Measurements from ENCODE around the gene PIEZO1. TPM values are rescaled to one million over a fixed set of nuclear protein-coding genes. Genes with fewer than 3 reads are reported as not detected.

The PIEZO1 gene
- total RNA-seq, 1 donor from 2014 or later = 45.9 TPM

DNA sequence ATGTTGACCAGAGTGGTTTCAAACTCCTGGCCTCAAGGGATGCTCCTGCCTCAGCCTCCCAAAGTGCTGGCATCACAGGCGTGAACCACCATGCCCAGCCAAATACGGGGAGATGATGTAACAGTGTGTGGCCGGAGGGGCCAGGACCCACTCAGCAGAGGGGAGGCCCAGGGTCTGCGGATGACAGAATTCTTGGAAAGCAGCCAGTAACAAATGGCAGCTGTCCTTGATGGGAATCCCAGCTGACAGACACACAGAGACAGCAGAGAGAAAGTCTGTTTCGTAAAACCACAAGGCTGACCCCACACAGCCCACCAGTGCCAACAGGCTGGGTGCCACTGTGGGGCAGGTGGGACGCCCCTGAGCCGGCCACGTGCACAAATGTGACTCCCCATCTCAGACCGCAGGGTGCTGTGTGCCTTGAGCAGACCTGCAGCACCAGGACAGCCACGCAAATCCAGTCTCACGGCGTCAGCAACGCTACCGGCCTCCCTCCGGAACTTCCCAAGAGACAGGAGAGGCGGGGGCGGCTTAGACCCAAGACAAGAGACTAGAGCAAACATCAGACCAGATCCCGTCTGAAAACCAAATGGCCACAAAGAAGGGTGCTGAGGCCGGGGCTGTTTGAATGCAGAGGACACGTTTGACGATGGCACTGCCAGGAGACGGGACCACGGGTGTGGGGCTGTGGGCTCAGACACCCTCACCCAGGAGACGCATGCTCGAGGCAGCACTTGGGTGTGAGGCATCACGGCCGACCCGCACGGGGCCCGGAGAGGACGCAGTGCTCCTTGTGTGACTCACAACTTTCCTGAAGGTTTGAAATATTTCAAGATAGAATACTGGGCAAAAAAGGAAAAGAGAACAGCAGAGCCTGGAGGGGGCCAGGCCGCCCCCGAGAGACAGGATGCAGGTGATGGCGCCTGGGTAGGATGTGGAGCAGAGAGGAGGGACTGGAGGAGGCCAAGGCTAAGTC is 54.1 kb downstream of the PIEZO1 start:
- Histone ChIP-seq H3K27me3 (ENCODE audit: control insufficient read depth in 3 of 3, insufficient read depth in 3 of 3, low read length in 3 of 3) (peaks cover 0 to 3% (median 0%) of the 10 kb centered on the region in 3 donors), H3K27ac (ENCODE audit: low read depth, low read length) (no peak overlapping the region), H3K4me3 (ENCODE audit: low read length in 3 of 3) (no peak overlapping the region), H3K9me3 (ENCODE audit: control insufficient read depth in 3 of 3, low read length in 3 of 3) (no peaks in the 10 kb centered on the region), H3K4me1 (ENCODE audit: control insufficient read depth in 3 of 3, insufficient read depth in 3 of 3, low read length in 3 of 3) (no peaks in the 10 kb centered on the region), H3K9ac (ENCODE audit: low read depth in 1 of 3, low read length in 3 of 3) (no peak overlapping the region), H3K36me3 (ENCODE audit: control insufficient read depth in 3 of 3, insufficient read depth in 3 of 3, low read length in 3 of 3) (peaks cover 6 to 11% (median 7%) of the 10 kb centered on the region in 3 donors)

- Histone ChIP-seq H3K4me3 (ENCODE audit: low read length in 3 of 3) (no peak overlapping the region), H3K9ac (ENCODE audit: low read depth in 1 of 3, low read length in 3 of 3) (no peak overlapping the region), H3K27ac (ENCODE audit: low read depth, low read length) (no peak overlapping the region), H3K36me3 (ENCODE audit: control insufficient read depth in 3 of 3, insufficient read depth in 3 of 3, low read length in 3 of 3) (peaks cover 7 to 12% (median 9%) of the 10 kb centered on the region in 3 donors), H3K27me3 (ENCODE audit: control insufficient read depth in 3 of 3, insufficient read depth in 3 of 3, low read length in 3 of 3) (peaks cover 0 to 3% (median 0%) of the 10 kb centered on the region in 3 donors), H3K4me1 (ENCODE audit: control insufficient read depth in 3 of 3, insufficient read depth in 3 of 3, low read length in 3 of 3) (no peaks in the 10 kb centered on the region), H3K9me3 (ENCODE audit: control insufficient read depth in 3 of 3, low read length in 3 of 3) (no peaks in the 10 kb centered on the region)
Measured at GRCh38 chr16:88727871-88728270, 57.1 kb downstream of the PIEZO1 start.

DNA sequence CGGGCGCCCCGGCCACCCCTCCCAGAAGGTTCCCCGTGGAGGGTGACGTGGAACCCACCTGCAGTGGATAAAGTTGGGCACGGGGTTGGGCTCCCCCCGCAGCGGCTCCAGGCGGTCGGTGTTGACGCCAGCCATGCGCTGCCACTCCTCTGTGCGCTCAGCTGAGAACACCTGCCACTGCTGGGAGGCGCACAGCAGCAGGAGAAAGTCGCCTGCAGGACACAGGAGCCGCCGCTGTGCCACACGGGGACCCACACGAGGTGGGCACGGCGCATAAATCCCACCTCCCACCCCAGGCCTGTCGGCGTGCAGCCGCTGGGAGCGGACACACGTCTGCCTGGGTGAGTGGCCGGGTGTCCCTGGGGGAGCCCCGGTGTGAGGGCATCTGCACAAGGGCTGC is 58.0 kb downstream of the PIEZO1 start:
- Histone ChIP-seq H3K9me3 (ENCODE audit: control insufficient read depth in 3 of 3, low read length in 3 of 3) (no peaks in the 10 kb centered on the region), H3K27me3 (ENCODE audit: control insufficient read depth in 3 of 3, insufficient read depth in 3 of 3, low read length in 3 of 3) (peaks cover 0 to 3% (median 0%) of the 10 kb centered on the region in 3 donors), H3K4me1 (ENCODE audit: control insufficient read depth in 3 of 3, insufficient read depth in 3 of 3, low read length in 3 of 3) (no peaks in the 10 kb centered on the region), H3K36me3 (ENCODE audit: control insufficient read depth in 3 of 3, insufficient read depth in 3 of 3, low read length in 3 of 3) (peaks cover 10 to 13% (median 11%) of the 10 kb centered on the region in 3 donors), H3K4me3 (ENCODE audit: low read length in 3 of 3) (no peak overlapping the region), H3K27ac (ENCODE audit: low read depth, low read length) (no peak overlapping the region), H3K9ac (ENCODE audit: low read depth in 1 of 3, low read length in 3 of 3) (no peak overlapping the region)

DNA sequence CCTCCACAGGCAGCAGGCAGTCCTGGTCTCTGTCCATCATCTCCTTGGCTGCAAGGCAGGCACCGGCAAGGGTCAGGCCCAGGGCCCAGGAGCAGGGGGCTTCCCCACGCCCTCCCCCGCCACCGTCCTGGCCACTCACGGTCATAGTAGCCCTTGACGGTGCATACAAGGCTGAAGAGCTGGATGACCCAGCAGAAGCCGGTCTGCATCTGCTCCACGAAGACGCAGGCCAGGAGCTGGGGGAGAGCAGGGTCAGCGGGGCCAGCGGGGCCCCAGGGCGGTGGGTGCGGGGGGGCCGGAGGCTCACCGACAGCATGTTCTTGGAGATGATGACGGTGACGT is 58.6 kb downstream of the PIEZO1 start:
- peaks cover 0 to 3% (median 0%) of the 10 kb centered on the region in 3 donors for H3K27me3 ChIP-seq (ENCODE audit: control insufficient read depth in 3 of 3, insufficient read depth in 3 of 3, low read length in 3 of 3)
- no peaks in the 10 kb centered on the region for H3K9me3 ChIP-seq (ENCODE audit: control insufficient read depth in 3 of 3, low read length in 3 of 3)
- H3K4me1 ChIP-seq (ENCODE audit: control insufficient read depth in 3 of 3, insufficient read depth in 3 of 3, low read length in 3 of 3) = no peaks in the 10 kb centered on the region
- H3K36me3 ChIP-seq (ENCODE audit: control insufficient read depth in 3 of 3, insufficient read depth in 3 of 3, low read length in 3 of 3) = peaks cover 10 to 14% (median 11%) of the 10 kb centered on the region in 3 donors
- H3K27ac ChIP-seq (ENCODE audit: low read depth, low read length) = no peak overlapping the region
- no peak overlapping the region for H3K9ac ChIP-seq (ENCODE audit: low read depth in 1 of 3, low read length in 3 of 3)
- no peak overlapping the region for H3K4me3 ChIP-seq (ENCODE audit: low read length in 3 of 3)

DNA sequence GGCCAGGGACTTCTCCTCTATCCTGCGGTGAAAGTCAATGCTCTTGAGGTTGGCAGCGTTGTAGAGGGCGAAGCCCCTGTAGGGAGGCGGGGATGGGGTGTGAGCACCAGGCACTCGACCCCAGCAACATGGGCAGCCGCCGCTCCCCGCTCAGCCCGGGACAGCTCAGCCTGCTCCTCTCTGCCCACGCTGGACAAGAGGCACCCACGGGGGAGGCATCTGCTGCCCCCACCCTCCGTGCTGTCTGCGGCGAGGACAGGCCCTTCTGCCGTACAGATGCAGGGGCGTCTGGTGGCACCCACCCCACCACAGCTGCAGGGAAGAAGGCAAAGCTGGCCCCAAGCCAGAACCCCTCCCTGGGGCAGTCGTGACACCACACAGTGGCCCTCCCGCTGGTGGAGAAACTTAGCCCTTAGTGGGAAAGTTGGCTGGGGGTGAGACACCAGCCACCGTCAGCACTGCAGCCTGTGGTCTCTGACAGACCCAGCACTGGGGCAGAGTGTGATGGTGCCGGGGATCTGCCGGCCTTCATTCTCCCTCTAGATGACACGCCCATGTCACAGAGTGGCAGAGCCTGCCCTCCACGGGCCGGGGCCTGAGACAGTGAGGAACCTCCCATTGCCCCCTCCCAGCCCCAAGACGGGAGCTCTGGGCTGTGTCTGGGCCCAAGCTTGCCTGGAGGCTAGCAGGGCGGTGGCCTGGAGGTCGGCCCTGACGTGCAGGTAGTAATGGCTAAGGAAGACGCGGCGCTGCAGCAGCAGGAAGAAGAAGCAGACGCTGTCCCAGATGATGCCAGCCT is 59.2 kb downstream of the PIEZO1 start:
- no peaks in the 10 kb centered on the region for H3K9me3 ChIP-seq (ENCODE audit: control insufficient read depth in 3 of 3, low read length in 3 of 3)
- no peak overlapping the region for H3K4me3 ChIP-seq (ENCODE audit: low read length in 3 of 3)
- H3K9ac ChIP-seq (ENCODE audit: low read depth in 1 of 3, low read length in 3 of 3) = no peak overlapping the region
- H3K27ac ChIP-seq (ENCODE audit: low read depth, low read length) = no peak overlapping the region
- peaks cover 0 to 3% (median 0%) of the 10 kb centered on the region in 3 donors for H3K27me3 ChIP-seq (ENCODE audit: control insufficient read depth in 3 of 3, insufficient read depth in 3 of 3, low read length in 3 of 3)
- no peaks in the 10 kb centered on the region for H3K4me1 ChIP-seq (ENCODE audit: control insufficient read depth in 3 of 3, insufficient read depth in 3 of 3, low read length in 3 of 3)
- peaks cover 10 to 14% (median 11%) of the 10 kb centered on the region in 3 donors for H3K36me3 ChIP-seq (ENCODE audit: control insufficient read depth in 3 of 3, insufficient read depth in 3 of 3, low read length in 3 of 3)

DNA sequence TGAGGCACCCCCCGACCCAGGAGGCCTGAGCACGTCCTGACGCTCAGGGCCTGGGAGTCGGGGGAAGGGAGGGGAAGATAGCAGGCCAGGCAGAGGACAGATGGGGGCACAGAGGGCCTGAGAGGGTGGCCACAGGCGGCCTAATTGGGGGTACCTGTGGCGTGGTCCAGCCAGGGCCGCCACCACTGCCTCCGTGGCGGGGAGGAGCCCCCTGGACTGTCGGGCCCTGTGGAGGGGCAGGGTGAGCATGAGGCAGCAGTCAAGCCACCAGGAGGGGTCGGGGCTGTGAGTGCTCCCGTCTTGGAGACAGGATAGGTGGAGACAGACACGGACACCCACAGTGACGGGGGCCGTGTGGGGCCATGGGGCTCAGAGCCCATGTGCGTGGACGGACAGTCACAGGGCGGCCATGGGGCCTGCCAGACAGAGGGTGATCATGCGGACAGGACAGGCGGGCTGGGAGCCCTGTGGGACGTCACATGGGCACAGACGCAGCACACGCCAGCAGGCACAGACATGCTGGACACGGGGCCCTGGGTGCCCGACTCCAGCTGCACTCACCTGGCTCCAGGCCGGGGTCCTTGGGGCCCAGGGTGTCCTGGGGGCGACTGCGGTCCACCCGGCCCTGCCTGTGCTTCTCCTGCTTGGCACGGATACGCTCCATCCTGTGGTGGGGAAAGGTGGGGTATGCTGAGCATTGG is 60.0 kb downstream of the PIEZO1 start:
- Histone ChIP-seq H3K9ac (ENCODE audit: low read depth in 1 of 3, low read length in 3 of 3) (no peak overlapping the region), H3K27me3 (ENCODE audit: control insufficient read depth in 3 of 3, insufficient read depth in 3 of 3, low read length in 3 of 3) (peaks cover 0 to 3% (median 0%) of the 10 kb centered on the region in 3 donors), H3K36me3 (ENCODE audit: control insufficient read depth in 3 of 3, insufficient read depth in 3 of 3, low read length in 3 of 3) (peaks cover 10 to 14% (median 11%) of the 10 kb centered on the region in 3 donors), H3K4me3 (ENCODE audit: low read length in 3 of 3) (no peak overlapping the region), H3K9me3 (ENCODE audit: control insufficient read depth in 3 of 3, low read length in 3 of 3) (no peaks in the 10 kb centered on the region), H3K27ac (ENCODE audit: low read depth, low read length) (no peak overlapping the region), H3K4me1 (ENCODE audit: control insufficient read depth in 3 of 3, insufficient read depth in 3 of 3, low read length in 3 of 3) (no peaks in the 10 kb centered on the region)

GRCh38 chr16:88723911-88724310 is 61.1 kb downstream of the PIEZO1 start:
- peaks cover 10 to 14% (median 11%) of the 10 kb centered on the region in 3 donors for H3K36me3 ChIP-seq (ENCODE audit: control insufficient read depth in 3 of 3, insufficient read depth in 3 of 3, low read length in 3 of 3)
- no peak overlapping the region for H3K27ac ChIP-seq (ENCODE audit: low read depth, low read length)

GRCh38 chr16:88723507-88723887 is 61.5 kb downstream of the PIEZO1 start:
- Histone ChIP-seq H3K4me3 (ENCODE audit: low read length in 3 of 3) (no peak overlapping the region), H3K27ac (ENCODE audit: low read depth, low read length) (no peak overlapping the region), H3K9ac (ENCODE audit: low read depth in 1 of 3, low read length in 3 of 3) (no peak overlapping the region), H3K36me3 (ENCODE audit: control insufficient read depth in 3 of 3, insufficient read depth in 3 of 3, low read length in 3 of 3) (peaks cover 10 to 14% (median 11%) of the 10 kb centered on the region in 3 donors), H3K9me3 (ENCODE audit: control insufficient read depth in 3 of 3, low read length in 3 of 3) (no peaks in the 10 kb centered on the region), H3K27me3 (ENCODE audit: control insufficient read depth in 3 of 3, insufficient read depth in 3 of 3, low read length in 3 of 3) (peaks cover 0 to 3% (median 0%) of the 10 kb centered on the region in 3 donors), H3K4me1 (ENCODE audit: control insufficient read depth in 3 of 3, insufficient read depth in 3 of 3, low read length in 3 of 3) (no peaks in the 10 kb centered on the region)

More at GRCh38 chr16:88723911-88724310, 61.1 kb downstream of the PIEZO1 start:
- Histone ChIP-seq H3K9me3 (ENCODE audit: control insufficient read depth in 3 of 3, low read length in 3 of 3) (no peaks in the 10 kb centered on the region), H3K9ac (ENCODE audit: low read depth in 1 of 3, low read length in 3 of 3) (no peak overlapping the region), H3K27me3 (ENCODE audit: control insufficient read depth in 3 of 3, insufficient read depth in 3 of 3, low read length in 3 of 3) (peaks cover 0 to 3% (median 0%) of the 10 kb centered on the region in 3 donors), H3K4me3 (ENCODE audit: low read length in 3 of 3) (no peak overlapping the region), H3K4me1 (ENCODE audit: control insufficient read depth in 3 of 3, insufficient read depth in 3 of 3, low read length in 3 of 3) (no peaks in the 10 kb centered on the region)

GRCh38 chr16:88722784-88723506 is 62.1 kb downstream of the PIEZO1 start:
- H3K9me3 ChIP-seq (ENCODE audit: control insufficient read depth in 3 of 3, low read length in 3 of 3) = no peaks in the 10 kb centered on the region
- H3K36me3 ChIP-seq (ENCODE audit: control insufficient read depth in 3 of 3, insufficient read depth in 3 of 3, low read length in 3 of 3) = peaks cover 15 to 18% (median 16%) of the 10 kb centered on the region in 3 donors
- no peak overlapping the region for H3K9ac ChIP-seq (ENCODE audit: low read depth in 1 of 3, low read length in 3 of 3)
- no peak overlapping the region for H3K27ac ChIP-seq (ENCODE audit: low read depth, low read length)
- peaks cover 0 to 3% (median 0%) of the 10 kb centered on the region in 3 donors for H3K27me3 ChIP-seq (ENCODE audit: control insufficient read depth in 3 of 3, insufficient read depth in 3 of 3, low read length in 3 of 3)
- no peak overlapping the region for H3K4me3 ChIP-seq (ENCODE audit: low read length in 3 of 3)
- H3K4me1 ChIP-seq (ENCODE audit: control insufficient read depth in 3 of 3, insufficient read depth in 3 of 3, low read length in 3 of 3) = no peaks in the 10 kb centered on the region
